ENCODE data around the gene ABR.

The ABR gene

GRCh38 chr17:1009229-1010085 lies 170.3 kb downstream of the ABR start:
- DNase-seq (ENCODE audit: insufficient read length, low spot score) (no peak), FAIRE-seq (no peak)
- TF ChIP-seq PAX5 (IDR thresholded peaks at IDR 0.05; ENCODE audit: insufficient read depth, low read length, severe bottlenecking) (no peak), SPI1 (IDR thresholded peaks at IDR 0.05; ENCODE audit: low read depth, low read length) (no peak), POLR2A (IDR thresholded peaks at IDR 0.05; ENCODE audit: low read depth, low read length) (no peak), POLR2AphosphoS5 (IDR thresholded peaks at IDR 0.05; ENCODE audit: low read depth, low read length) (no peak), TAF1 (IDR thresholded peaks at IDR 0.05; ENCODE audit: low read depth, low read length) (no peak), POU2F2 (IDR thresholded peaks at IDR 0.05; ENCODE audit: low read depth, low read length) (no peak)

GRCh38 chr17:1008008-1008761 lies 171.6 kb downstream of the ABR start:
- TF ChIP-seq POLR2AphosphoS5 (IDR thresholded peaks at IDR 0.05; ENCODE audit: low read depth, low read length) = no peak
- TF ChIP-seq SPI1 (IDR thresholded peaks at IDR 0.05; ENCODE audit: low read depth, low read length) = no peak
- TF ChIP-seq POLR2A (IDR thresholded peaks at IDR 0.05; ENCODE audit: low read depth, low read length) = no peak
- no peak for TF ChIP-seq POU2F2 (IDR thresholded peaks at IDR 0.05; ENCODE audit: low read depth, low read length)
- no peak for TF ChIP-seq TAF1 (IDR thresholded peaks at IDR 0.05; ENCODE audit: low read depth, low read length)
- no peak for TF ChIP-seq PAX5 (IDR thresholded peaks at IDR 0.05; ENCODE audit: insufficient read depth, low read length, severe bottlenecking)
- no peak for FAIRE-seq

DNA sequence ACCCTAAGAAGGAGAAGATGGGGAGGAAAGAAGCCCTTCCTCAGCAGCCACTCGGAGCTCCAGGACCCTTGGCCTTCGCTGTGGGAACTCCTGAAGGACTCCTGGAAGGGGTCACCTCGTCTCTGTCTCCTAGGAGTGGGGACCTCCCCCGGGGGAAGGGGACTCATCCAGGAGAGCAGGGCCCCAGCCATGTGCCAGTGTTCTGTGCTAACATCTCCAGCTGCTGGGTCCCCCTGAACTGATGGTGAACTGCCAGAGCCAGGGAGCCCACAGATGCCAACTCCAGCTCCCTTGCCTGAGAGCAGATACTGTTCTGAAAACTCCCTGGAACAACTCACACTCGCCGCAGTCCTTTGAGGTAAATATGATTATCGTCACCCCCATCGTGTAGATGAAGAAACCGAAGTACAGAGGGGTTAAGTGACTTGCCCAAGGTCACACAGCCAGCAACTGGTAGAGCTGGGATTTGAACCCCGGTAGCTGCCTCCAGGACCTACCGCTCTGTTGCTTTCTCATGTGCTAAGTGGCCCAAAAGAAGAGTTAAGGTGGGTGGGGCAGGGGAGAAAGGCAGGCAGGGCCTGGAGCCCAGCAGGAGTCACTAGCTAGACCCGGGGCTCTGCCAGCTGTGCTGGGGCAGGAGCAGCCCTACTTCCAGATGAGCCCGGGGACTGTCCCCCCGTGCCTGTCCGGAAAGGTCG lies 172.3 kb downstream of the ABR start:
- FAIRE-seq (no peak), DNase-seq (ENCODE audit: insufficient read length, low spot score) (no peak)
- TF ChIP-seq TAF1 (IDR thresholded peaks at IDR 0.05; ENCODE audit: low read depth, low read length) (no peak), POU2F2 (IDR thresholded peaks at IDR 0.05; ENCODE audit: low read depth, low read length) (no peak), POLR2A (IDR thresholded peaks at IDR 0.05; ENCODE audit: low read depth, low read length) (no peak), PAX5 (IDR thresholded peaks at IDR 0.05; ENCODE audit: insufficient read depth, low read length, severe bottlenecking) (no peak), POLR2AphosphoS5 (IDR thresholded peaks at IDR 0.05; ENCODE audit: low read depth, low read length) (no peak), SPI1 (IDR thresholded peaks at IDR 0.05; ENCODE audit: low read depth, low read length) (no peak)

More at GRCh38 chr17:1008008-1008761, 171.6 kb downstream of the ABR start:
- DNase-seq (ENCODE audit: insufficient read length, low spot score) = no peak

DNA sequence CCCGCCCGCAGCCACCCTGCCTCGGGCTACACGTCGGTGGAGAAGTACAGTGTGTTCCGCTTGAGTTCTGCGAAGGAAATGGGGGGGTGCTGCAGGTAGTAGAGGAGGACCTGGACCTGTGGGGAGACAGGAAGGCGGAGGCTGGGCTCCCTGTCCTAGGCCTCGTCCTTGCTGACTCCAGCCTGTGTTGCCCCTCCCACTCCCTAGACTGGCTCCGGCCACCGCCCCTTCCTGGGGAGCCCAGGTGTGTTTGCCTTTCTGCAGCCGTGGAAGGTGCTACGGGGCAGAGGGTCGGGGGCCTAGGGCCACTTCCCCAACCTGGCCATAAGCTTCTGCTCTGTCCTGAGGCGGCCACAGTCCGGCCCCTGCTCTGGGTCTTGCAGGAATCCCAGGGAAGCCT lies 173.7 kb downstream of the ABR start:
- no peak for FAIRE-seq
- TF ChIP-seq PAX5 (IDR thresholded peaks at IDR 0.05; ENCODE audit: insufficient read depth, low read length, severe bottlenecking) (no peak), TAF1 (IDR thresholded peaks at IDR 0.05; ENCODE audit: low read depth, low read length) (no peak), POU2F2 (IDR thresholded peaks at IDR 0.05; ENCODE audit: low read depth, low read length) (no peak), SPI1 (IDR thresholded peaks at IDR 0.05; ENCODE audit: low read depth, low read length) (no peak), POLR2AphosphoS5 (IDR thresholded peaks at IDR 0.05; ENCODE audit: low read depth, low read length) (no peak), POLR2A (IDR thresholded peaks at IDR 0.05; ENCODE audit: low read depth, low read length) (no peak)
- no peak for DNase-seq (ENCODE audit: insufficient read length, low spot score)

DNA sequence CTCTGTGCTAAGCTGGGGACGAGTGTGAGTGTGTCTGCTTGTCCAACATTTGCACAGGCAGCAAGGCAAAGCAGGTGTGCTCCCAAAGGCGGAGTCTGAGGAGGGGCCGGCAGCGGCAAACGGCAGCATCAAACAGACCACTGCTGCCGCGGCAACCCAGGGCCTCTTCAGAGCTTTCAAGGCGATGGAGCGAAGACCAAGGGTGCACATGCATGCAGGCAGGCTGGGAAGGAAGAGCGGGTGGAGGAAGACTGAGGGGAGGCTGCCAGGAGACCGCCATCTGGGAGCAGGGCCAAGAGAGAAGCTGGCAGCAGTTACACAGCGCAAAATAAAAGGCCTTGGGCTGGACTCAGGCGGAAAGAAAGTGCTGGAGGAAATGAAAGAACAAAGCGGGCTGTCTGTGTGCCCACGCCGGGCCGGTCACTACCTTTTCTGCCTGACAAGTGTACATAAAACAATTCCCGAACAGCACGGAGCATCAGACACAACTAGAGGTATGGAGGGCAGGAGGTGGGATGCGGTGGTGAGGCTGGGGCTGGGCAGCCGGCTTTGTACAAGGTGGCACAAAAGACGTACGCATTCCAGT lies 174.3 kb downstream of the ABR start:
- DNase-seq (ENCODE audit: insufficient read length, low spot score) (no peak), FAIRE-seq (no peak)
- no peak for TF ChIP-seq POLR2AphosphoS5 (IDR thresholded peaks at IDR 0.05; ENCODE audit: low read depth, low read length)
- no peak for TF ChIP-seq SPI1 (IDR thresholded peaks at IDR 0.05; ENCODE audit: low read depth, low read length)
- TF ChIP-seq POU2F2 (IDR thresholded peaks at IDR 0.05; ENCODE audit: low read depth, low read length) = no peak

- DNase-seq (ENCODE audit: insufficient read length, low spot score) = no peak
- TF ChIP-seq POLR2A (IDR thresholded peaks at IDR 0.05; ENCODE audit: low read depth, low read length) (no peak), TAF1 (IDR thresholded peaks at IDR 0.05; ENCODE audit: low read depth, low read length) (no peak), POLR2AphosphoS5 (IDR thresholded peaks at IDR 0.05; ENCODE audit: low read depth, low read length) (no peak), PAX5 (IDR thresholded peaks at IDR 0.05; ENCODE audit: insufficient read depth, low read length, severe bottlenecking) (no peak), SPI1 (IDR thresholded peaks at IDR 0.05; ENCODE audit: low read depth, low read length) (no peak), POU2F2 (IDR thresholded peaks at IDR 0.05; ENCODE audit: low read depth, low read length) (no peak)
- no peak for FAIRE-seq
Observed at GRCh38 chr17:1004769-1005295, 174.9 kb downstream of the ABR start.

DNA sequence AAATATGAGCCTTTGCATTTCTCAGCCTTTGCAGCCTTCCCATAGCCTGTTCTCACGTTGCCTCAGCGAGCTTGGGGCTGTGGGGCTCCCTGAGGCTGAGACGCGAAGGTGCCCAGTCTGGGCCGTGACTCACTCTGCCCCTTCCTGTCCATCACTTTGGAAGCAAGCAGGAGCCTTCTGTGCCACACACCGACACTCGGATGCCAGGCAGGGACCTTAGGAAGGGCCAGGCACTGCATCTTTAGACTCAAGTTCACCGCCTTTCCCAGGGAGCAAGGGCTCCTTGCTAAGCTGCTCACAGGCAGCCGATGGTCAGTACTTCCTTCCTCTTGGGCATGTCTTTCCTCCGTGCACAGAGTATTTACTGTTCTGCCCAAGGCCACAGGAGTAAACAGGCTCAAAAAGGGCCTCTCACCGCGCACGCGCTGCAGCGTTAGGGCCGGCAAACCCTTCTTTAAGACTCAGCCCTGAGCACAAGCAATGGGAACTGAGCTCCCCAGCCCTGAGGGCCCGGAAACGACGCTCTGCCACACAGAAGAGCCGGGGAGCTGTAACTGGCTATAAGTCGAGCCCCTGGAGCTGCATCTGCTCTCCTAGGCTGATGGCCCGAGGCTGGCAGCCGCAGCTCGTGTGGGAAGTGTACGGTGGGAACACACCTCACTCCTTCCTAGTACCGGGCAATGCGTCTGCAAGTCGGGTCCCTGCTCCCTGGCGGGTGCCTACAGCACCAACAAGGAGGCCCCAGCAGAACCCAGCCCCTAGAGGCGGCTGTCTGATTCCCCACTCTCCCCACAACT lies 175.6 kb downstream of the ABR start:
- FAIRE-seq (no peak), DNase-seq (ENCODE audit: insufficient read length, low spot score) (no peak)

GRCh38 chr17:1003633-1003971 lies 176.2 kb downstream of the ABR start:
- FAIRE-seq = no peak
- TF ChIP-seq PAX5 (IDR thresholded peaks at IDR 0.05; ENCODE audit: insufficient read depth, low read length, severe bottlenecking) (no peak), POU2F2 (IDR thresholded peaks at IDR 0.05; ENCODE audit: low read depth, low read length) (no peak), TAF1 (IDR thresholded peaks at IDR 0.05; ENCODE audit: low read depth, low read length) (no peak), SPI1 (IDR thresholded peaks at IDR 0.05; ENCODE audit: low read depth, low read length) (no peak), POLR2A (IDR thresholded peaks at IDR 0.05; ENCODE audit: low read depth, low read length) (no peak), POLR2AphosphoS5 (IDR thresholded peaks at IDR 0.05; ENCODE audit: low read depth, low read length) (no peak)
- no peak for DNase-seq (ENCODE audit: insufficient read length, low spot score)

More for the DNA sequence above, 175.6 kb downstream of the ABR start:
- TF ChIP-seq POLR2AphosphoS5 (IDR thresholded peaks at IDR 0.05; ENCODE audit: low read depth, low read length) (no peak), POLR2A (IDR thresholded peaks at IDR 0.05; ENCODE audit: low read depth, low read length) (peak; percentile 14; the same call in 1 of the 2 replicates)

All from GM12891 (cell line).